ENCODE results near the gene BBOF1. TPM values are rescaled to one million over a fixed set of nuclear protein-coding genes. Genes with fewer than 3 reads are reported as not detected.
"Not testable (repeated sequence)": the region's sequence is repeated elsewhere in the genome, so short reads cannot be mapped to it uniquely, and the experiment has no call there.

BBOF1 gene
- total RNA-seq, 4 donors from 2014 or later = 19.6 to 36.8 (median 22.4) TPM

GRCh38 chr14:73997108-73997943 is 21.8 kb upstream of the BBOF1 start:
- 100% methylated on average over 1 of the region's 1 CpG for WGBS, 2 donors
- Histone ChIP-seq H3K27ac (no peak overlapping the region), H3K9me3 (no peaks in the 10 kb centered on the region), H3K36me3 (no peaks in the 10 kb centered on the region), H3K27me3 (no peaks in the 10 kb centered on the region), H3K4me1 (no peaks in the 10 kb centered on the region), H3K4me3 (replicated peaks in 1 of 3) (no peak overlapping the region)
- intact Hi-C loops (cut with DNase I) = no loop called here
- TF ChIP-seq POLR2A (IDR thresholded peaks at IDR 0.05) = no peak
- TF ChIP-seq CTCF (IDR thresholded peaks at IDR 0.05) = no peak
- DNase-seq = no peak

DNA sequence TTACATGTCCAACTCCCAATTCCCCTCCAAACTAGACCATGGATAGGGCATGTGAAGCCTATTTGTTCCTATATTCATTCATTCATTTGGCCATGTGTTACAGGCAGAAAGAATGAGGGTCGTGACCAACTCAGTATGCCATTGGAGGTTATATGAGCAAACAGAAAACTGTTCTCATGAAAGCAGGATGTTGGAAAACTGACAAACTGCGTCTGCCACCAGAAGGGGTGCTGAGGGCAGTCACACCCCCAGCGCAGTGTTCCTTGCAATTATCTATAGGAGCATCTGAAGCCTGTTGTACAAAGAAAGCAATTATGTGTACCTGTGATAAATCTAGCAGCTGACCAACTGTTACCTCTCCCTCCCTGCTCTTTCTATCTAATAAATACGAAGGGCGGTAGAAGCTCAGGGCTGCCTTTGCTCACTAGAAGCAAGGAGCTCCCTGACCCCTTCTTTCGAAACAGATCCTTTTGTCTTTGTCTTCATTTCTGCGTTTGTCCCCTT is 21.2 kb upstream of the BBOF1 start:
- no peak overlapping the region for H3K27ac ChIP-seq
- 93 to 95% methylated on average over 7 of the region's 7 CpGs for WGBS, 2 donors
- TF ChIP-seq POLR2A (IDR thresholded peaks at IDR 0.05) (no peak), CTCF (IDR thresholded peaks at IDR 0.05) (no peak)

GRCh38 chr14:73998726-73999125 is 20.4 kb upstream of the BBOF1 start:
- DNase-seq = no peak
- 90% methylated on average over 2 of the region's 2 CpGs for WGBS, 2 donors
- H3K9me3 ChIP-seq = no peaks in the 10 kb centered on the region
- no peaks in the 10 kb centered on the region for H3K36me3 ChIP-seq
- H3K27me3 ChIP-seq = no peaks in the 10 kb centered on the region
- no peak overlapping the region for H3K4me3 ChIP-seq (replicated peaks in 1 of 3)
- H3K4me1 ChIP-seq = no peaks in the 10 kb centered on the region
- intact Hi-C loops (cut with DNase I) = no loop called here
- TF ChIP-seq CTCF (IDR thresholded peaks at IDR 0.05) (no peak), POLR2A (IDR thresholded peaks at IDR 0.05) (no peak)
- no peak overlapping the region for H3K27ac ChIP-seq

More for the DNA sequence above, 21.2 kb upstream of the BBOF1 start:
- Histone ChIP-seq H3K36me3 (no peaks in the 10 kb centered on the region), H3K4me1 (no peaks in the 10 kb centered on the region), H3K27me3 (no peaks in the 10 kb centered on the region), H3K4me3 (replicated peaks in 1 of 3) (no peak overlapping the region), H3K9me3 (no peaks in the 10 kb centered on the region)
- no peak for DNase-seq
- intact Hi-C loops (cut with DNase I) = no loop called here

DNA sequence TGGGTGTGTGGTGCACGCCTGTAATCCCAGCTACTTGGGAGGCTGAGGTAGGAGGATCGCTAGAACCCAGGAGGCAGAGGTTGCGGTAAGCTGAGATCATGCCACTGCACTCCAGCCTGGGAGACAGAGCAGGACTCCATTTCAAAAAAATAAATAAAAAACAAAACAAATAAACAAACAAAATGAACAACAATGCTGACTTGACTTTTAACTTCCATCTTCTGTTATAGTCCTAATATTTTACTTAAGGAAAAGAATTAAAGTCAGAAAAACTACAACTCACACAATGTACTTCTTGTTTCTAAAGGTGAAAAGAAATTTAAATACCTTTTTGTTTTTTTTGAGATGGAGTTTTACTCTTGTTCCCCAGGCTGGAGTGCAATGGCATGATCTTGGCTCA is 13.5 kb upstream of the BBOF1 start:
- H3K36me3 ChIP-seq = peaks cover 0 to 10% of the 10 kb centered on the region in 2 donors
- intact Hi-C loops (cut with DNase I); H3K9me3 ChIP-seq; H3K27ac ChIP-seq; H3K4me3 ChIP-seq (replicated peaks in 1 of 3); H3K4me1 ChIP-seq; DNase-seq; H3K27me3 ChIP-seq: not testable (repeated sequence)
- WGBS, 2 donors = 95 to 98% methylated on average over 3 of the region's 3 CpGs

GRCh38 chr14:74008843-74009499 is 10.2 kb upstream of the BBOF1 start:
- H3K4me3 ChIP-seq (replicated peaks in 1 of 3) = no peak overlapping the region
- intact Hi-C loops (cut with DNase I) = no loop called here
- TF ChIP-seq CTCF (IDR thresholded peaks at IDR 0.05) = no peak
- no peak for TF ChIP-seq POLR2A (IDR thresholded peaks at IDR 0.05)
- H3K4me1 ChIP-seq = no peaks in the 10 kb centered on the region
- no peak for DNase-seq
- no peak overlapping the region for H3K27ac ChIP-seq
- H3K27me3 ChIP-seq = no peaks in the 10 kb centered on the region
- 85 to 92% methylated on average over 2 of the region's 2 CpGs for WGBS, 2 donors
- no peaks in the 10 kb centered on the region for H3K9me3 ChIP-seq
- peaks cover 0 to 10% of the 10 kb centered on the region in 2 donors for H3K36me3 ChIP-seq

Measured in thyroid gland (tissue), 4 donors.